ENCODE results near the gene TRHDE. TPM values are rescaled to one million over a fixed set of nuclear protein-coding genes. Genes with fewer than 3 reads are reported as not detected.

TRHDE gene, protein sequence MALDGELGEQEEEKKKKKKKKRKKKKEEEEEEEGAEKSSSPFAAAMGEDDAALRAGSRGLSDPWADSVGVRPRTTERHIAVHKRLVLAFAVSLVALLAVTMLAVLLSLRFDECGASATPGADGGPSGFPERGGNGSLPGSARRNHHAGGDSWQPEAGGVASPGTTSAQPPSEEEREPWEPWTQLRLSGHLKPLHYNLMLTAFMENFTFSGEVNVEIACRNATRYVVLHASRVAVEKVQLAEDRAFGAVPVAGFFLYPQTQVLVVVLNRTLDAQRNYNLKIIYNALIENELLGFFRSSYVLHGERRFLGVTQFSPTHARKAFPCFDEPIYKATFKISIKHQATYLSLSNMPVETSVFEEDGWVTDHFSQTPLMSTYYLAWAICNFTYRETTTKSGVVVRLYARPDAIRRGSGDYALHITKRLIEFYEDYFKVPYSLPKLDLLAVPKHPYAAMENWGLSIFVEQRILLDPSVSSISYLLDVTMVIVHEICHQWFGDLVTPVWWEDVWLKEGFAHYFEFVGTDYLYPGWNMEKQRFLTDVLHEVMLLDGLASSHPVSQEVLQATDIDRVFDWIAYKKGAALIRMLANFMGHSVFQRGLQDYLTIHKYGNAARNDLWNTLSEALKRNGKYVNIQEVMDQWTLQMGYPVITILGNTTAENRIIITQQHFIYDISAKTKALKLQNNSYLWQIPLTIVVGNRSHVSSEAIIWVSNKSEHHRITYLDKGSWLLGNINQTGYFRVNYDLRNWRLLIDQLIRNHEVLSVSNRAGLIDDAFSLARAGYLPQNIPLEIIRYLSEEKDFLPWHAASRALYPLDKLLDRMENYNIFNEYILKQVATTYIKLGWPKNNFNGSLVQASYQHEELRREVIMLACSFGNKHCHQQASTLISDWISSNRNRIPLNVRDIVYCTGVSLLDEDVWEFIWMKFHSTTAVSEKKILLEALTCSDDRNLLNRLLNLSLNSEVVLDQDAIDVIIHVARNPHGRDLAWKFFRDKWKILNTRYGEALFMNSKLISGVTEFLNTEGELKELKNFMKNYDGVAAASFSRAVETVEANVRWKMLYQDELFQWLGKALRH
- total RNA-seq (2014; rRNA removed; shearing (Covaris generic)): 0.05 and 0.12 TPM in 2 replicates

DNA sequence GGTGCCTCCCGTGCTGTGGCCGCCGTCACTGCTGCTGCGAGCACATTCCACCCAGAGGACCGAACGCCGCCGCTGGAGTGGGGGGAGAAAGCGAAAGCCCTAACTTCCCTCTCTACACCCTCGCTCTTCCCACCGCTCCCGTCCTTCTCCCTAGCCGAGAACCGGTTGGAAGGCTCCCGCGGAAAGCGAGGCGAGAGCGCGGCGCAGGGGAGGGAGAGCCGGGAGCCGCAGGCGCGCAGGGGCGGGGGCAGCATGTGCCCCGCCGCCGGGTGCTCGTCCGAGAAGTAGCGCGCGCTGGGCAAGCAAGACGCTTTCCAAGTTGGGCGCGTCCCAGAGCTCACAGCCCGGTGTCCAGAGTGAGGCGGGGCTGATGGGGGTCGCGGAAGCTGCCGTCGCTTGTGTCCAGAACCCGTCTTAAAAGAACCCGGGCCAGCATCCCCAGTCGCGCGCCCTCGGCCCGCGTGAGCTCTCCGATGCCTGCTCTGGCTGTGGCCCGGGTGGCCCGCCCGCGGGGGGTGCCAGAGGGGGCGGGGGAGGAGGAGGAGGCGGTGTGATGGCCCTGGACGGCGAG is at the start of gene TRHDE:
TRHDE (plus strand) TSS at position 280 of the 571 bp plus-strand sequence; CDS start at position 554, 274 bp downstream.
- no peak for DNase-seq (ENCODE audit: low spot score)

DNA sequence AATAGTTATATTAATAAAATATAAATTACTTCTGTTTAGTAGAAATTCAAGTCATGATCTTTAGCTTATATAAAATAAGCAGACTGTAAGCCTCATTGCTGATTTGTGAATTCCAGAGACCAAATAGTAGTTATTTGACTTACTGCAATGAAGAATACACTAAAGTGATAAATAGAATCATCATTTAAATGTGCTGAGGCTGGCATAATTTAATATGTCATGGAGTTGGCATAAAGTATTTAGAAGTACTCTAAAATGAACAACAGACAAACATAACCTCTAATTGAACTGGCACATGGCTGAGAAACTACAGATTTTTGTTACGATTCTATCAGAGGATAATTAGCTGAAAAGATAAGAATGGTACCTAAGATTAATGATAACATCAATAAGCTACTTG is 45.7 kb upstream of the TRHDE start:
- DNase-seq (ENCODE audit: low spot score): no peak

DNA sequence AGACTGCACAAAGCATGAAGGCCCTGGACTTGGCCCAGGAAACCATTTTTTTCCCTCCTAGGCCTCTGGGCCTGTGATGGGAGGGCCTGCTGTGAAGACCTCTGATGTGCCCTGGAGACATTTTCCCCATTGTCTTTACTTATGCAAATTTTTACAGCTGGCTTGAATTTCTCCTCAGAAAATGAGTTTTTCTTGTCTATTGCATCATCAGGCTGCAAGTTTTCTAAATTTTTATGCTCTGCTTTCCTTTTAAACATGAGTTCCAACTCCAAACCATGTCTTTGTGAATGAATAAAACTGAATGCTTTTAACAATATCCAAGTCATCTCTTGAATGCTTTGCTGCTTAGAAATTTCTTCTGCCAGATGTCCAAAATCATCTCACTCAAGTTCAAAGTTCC is 43.7 kb upstream of the TRHDE start:
- no peak for DNase-seq (ENCODE audit: low spot score)

DNA sequence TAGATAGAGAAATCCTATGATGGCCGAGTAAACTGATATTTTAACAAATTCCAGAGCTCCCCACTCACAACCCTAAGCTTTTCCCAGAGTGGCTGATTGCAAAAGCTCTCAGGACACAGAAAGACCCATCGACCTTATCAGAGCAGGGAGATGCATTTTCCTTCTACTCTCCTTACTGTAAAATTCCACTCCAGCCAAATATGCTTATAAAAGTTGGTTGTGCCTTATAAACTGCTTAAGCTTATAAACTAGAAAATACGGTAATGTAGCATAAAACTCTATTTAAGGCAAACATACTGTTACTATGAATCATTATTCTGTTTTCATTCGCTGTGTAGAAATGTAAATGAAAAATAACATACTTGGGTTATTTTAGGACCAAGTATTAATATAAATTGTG is 41.6 kb upstream of the TRHDE start:
- no peak for DNase-seq (ENCODE audit: low spot score)

DNA sequence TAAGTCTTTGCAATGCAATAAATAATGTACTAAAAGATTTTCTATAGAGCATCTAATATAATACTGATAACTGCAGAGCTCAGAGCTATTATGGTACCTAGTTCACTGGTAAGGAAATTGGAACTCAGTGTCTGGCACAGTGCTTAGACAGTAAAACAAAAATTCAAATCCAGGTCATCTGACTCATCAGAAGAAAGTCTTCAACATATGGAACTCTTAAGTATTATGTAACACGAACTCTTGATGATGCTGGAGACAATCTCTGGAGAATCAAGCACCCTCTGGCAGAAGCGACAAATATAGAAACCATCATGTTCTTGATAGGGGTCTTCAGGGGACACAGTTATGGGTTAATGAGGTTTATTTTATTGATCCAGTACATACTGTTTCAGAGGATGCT is 37.3 kb upstream of the TRHDE start:
- no peak for DNase-seq (ENCODE audit: low spot score)

DNA sequence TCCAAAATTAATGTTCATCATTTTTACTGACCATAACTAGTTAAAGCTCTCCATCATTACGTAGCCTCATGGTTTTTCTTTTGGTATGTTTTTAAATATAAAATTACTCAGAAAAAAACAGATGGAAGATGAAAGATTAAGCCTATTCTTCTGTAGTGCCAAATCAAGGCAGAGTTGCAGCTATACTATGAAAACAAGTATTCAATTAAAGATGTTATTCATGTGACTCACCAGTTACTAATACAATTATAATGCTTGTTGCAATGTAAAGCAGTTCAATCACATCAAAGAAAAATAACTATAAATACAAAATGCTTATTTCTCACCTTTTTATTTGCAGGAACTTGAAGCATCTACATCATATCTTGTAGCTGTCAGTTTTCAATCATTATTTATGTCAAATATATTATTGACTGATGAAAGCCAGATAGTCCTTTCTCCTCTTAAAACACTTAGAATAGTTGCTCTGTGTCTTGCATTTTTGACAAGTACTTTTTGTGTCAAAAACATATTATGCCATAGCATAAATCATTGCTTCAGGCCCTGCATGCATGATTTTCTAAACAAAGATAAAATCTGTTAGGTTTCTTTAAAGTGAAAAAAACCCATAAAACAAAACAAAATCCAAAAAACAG is 36.0 kb upstream of the TRHDE start:
- DNase-seq (ENCODE audit: low spot score): peak; percentile 2

DNA sequence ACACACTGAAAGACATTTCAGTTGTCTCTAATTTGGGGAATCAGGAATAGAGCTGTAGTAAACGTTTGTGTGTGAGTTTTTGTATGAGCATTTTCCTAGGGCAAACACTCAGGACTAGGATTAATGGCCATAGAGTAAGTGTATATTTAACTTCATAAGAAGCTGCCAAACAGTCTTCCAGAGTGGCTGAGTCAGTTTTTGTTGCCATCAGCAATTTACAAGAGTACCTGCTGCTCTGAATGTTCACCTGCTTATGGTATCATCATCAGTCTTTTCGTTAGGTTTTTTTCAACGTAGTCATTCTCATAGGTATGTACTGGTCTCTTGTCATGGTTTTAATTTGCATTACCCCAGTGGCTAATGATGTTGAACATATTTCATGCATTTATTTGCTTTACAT is 30.6 kb upstream of the TRHDE start:
- DNase-seq (ENCODE audit: low spot score): no peak

DNA sequence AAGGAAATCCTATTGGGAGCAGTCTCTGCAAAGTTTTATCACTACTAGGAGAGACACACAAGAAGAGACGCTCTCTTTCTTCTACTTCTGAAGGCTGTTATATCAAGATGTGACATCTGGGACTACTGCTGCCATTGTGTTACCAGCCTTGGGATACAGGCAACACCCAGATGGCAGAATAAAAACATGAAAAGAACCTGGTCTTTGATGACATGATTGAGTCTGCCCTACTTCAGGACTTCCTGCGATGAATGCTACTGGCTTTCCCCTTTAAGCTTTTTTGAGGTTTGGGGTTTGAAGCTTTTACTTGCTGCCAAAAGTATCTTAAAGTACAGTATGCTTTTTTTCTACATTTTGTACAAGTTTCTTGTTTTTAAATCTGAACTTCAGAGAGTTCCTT is 29.2 kb upstream of the TRHDE start:
- DNase-seq (ENCODE audit: low spot score): no peak

DNA sequence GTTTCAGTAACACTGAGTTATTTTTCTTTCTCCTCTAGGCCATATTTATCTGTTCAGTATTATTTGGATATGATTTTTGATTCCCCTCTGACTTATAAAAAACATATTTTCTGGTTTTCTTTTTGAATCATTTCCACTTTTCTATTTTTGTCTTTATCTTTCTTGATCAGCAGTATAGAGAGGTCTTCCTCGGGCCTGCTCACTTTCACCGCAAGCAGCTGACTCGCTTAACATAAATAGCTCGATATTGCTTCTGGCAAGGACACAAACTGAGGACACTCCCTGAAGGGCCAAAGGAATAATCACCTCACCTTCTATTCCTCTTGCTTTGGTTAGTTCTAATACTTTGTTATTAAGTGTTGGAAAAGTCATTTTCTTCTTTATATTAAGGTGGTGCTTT is 25.8 kb upstream of the TRHDE start:
- DNase-seq (ENCODE audit: low spot score): no peak

DNA sequence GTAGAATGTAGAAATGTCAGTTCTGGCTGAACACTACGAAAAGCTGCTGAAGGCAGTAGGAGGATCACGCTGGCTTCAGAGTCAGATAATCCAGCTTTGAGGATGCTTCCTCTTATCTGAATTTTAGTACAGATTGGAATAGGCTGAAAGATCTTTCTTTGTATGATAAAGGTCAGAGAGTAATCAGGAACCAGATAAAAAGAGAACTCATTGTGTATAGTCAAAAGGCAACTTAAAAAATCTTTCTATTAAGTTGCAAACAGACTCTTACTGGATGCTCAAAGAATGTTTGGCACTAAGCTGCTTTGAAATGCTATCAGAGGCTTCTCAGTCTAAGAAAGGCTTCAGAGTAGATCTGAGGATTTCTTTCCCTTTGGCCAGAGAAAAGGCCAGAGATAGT is 21.8 kb upstream of the TRHDE start:
- DNase-seq (ENCODE audit: low spot score): no peak

DNA sequence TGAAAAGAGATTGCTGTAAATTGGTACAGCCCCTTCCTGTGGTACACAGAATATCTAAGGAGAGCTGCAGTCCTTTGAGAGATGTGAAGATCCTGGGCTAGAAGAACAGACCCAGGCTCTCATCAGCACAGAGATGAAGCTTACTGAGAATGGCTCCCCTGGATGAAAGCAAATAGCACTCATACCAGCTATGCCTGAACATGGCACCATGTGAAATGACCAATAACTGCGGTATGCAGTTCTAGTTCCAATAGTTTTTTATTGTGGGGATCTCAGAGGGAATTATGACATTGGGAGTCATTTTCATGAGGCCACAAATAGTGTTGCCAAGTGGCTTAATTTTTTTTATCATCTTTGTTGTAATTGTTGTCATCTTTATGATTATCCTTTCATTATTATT is 15.4 kb upstream of the TRHDE start:
- peak; percentile 2 for DNase-seq (ENCODE audit: low spot score)

DNA sequence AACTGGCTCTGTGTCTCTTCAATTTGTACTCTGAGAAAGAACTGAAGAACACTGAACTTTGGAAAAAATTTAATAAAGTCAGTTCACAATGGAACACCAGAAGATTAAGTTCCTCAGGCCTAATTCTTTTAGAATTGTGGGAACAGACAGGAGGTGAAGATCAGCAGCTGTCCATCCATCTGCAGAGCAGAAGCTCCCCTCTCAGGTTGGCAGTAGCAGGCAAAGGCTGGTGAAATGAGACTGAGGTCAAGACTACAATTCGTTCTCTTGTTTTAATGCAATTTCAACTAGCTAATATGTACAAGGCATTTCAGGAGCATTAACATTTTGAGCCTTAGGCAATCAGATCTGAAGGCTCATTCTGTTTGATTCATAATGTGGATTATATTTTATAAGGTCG is 10.3 kb upstream of the TRHDE start:
- DNase-seq (ENCODE audit: low spot score): no peak

DNA sequence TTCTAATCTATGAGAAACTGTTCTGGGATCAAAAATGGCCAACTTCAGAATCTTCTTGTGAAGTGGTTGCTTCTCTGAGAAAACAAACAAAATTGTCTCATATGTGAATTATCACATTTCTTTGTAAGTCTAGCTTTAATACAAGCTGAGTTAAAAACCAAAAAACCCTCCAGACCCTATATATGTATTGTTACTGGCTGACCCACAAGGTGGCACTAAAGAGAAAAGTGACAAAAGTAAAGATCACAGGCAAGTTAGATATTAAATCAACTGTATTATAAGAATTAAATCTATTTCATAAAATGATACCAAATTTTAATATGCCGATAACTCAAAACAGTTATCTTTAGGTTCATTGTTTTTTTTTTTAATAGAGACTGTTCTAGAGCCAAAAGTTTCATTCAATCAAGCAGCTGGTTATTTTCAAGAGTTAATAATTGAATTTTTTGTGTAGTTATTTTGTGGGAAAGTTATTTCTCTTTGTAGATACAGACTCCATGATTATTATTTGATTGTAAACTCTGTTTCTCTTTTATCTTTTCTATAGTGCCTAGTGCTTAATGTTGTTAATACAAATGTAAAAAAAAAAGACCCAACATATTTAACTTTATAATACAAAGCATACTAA is 7.5 kb upstream of the TRHDE start:
- peak; percentile 18 for DNase-seq (ENCODE audit: low spot score)

DNA sequence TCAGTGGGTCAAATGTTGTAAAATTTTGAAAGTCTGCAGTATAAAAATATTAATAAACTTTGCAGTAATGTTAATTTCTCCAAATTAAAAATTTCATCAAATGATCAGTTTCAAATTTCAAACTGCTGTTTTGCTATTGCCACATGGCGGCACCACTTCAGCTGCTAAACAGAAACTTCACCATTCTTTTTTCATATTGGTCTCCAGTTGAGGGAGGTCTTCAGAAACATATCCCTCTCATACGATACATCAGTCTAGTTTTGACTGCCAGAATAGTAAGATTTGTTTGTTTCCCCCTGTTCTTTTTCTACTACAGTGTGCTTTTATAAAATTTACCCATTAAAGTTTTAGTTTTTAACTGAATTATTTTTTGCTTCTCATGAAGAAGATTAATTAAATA is 4.2 kb upstream of the TRHDE start:
- no peak for DNase-seq (ENCODE audit: low spot score)

DNA sequence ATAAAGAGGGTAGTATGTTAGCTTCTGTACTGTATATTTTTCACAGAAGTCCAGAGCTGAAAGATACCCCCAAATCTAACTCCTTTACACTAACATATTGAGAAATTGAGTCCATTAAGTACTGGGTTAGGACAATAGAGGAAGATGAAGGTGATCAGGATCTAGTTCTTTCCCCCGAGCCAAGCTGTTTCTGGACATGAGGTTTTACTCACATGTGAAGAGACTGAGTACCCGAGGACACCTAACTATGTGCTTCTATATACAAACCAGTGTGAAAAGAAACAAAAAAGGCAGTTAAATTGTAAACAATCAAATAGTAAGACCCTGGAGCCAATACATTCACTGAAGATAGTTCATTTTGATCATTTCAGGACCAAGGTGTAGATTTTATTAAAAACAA is 3.8 kb upstream of the TRHDE start:
- DNase-seq (ENCODE audit: low spot score): no peak

DNA sequence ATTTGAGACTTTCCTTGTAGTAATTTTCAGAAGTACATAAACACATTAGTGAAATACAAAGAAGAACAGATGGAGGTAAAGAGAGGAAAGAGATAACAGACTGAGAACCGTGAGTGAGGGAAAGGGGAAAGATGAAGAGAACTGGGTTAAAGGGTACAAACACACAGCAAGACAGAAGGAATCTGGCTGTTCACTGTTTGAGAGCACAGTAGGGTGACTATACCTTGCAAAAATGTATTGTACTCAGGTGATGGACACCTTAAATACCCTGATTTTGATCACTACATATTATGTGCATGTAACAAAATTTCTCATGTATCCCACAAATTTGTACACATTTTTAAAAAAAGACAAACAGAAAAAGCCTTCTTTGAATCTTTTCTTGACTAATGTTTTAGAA is 2.7 kb upstream of the TRHDE start:
- DNase-seq (ENCODE audit: low spot score): no peak

DNA sequence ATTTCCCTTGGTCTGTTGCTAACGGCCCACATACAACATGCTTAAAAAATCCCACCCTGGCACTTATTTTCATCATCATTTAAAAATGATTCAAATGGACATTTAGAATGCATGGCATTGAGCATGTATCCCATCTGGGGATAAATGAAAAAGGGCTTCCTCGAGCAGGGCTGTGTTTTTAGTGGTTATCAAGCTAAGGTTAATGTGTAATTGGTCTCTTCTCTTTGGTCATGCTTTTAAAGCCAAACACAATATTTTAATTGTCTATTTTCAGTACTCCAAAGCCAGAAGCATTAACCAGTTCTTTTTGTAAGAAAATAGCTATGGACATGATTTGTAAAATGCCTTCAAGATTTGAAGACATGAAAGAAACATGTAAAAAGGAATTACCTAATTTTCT is 1.9 kb upstream of the TRHDE start:
- DNase-seq (ENCODE audit: low spot score): no peak

DNA sequence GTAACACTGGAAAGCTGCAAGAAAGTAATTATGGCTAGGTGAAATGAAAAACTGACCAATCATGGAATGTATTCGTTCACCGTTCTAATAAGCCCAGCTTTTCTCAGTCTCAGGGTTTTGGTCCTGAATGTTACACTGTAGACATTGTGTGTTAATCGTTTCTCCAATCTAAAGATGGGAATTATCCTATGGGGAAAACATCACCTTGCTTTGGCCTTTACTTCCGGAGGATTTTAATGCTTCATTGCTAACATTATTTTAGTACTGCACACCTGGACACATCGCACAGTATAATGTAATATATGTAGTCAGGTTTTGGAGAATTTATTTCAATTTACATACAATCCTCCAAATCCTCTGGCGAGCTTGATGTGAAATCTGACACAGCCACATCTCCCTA is 1.2 kb upstream of the TRHDE start:
- no peak for DNase-seq (ENCODE audit: low spot score)

DNA sequence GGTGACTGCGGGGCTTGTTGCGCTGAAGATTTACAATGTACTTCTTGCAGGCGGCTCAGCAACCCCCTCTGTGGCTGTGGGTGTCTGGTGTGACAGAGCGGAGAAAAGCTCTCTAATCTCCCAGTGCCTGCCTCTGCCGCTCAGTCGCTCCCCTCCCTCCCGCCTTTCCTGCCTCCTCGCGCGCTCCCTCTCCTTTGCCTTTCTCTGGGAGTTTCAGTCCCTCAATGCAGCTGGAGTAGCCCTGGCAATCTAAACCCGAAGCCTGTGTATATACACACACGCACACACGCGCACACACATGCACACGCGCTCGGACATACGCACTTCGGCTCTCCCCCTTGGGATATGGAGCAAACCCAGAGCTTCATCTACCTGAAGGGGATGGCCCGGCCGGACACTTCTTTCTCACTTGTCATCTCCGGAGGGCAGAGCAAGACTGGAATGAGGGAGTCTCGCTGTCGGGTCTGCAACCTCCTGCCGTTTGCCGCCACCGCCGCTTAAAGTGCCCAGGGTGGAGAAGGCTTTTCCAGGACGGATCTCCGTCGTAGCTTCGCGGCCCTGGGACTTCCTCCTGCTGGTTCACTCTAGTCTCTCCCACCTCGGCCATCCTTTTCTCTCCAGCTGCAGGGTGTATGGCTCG is 599 bp upstream of the TRHDE start:
- no peak for DNase-seq (ENCODE audit: low spot score)

DNA sequence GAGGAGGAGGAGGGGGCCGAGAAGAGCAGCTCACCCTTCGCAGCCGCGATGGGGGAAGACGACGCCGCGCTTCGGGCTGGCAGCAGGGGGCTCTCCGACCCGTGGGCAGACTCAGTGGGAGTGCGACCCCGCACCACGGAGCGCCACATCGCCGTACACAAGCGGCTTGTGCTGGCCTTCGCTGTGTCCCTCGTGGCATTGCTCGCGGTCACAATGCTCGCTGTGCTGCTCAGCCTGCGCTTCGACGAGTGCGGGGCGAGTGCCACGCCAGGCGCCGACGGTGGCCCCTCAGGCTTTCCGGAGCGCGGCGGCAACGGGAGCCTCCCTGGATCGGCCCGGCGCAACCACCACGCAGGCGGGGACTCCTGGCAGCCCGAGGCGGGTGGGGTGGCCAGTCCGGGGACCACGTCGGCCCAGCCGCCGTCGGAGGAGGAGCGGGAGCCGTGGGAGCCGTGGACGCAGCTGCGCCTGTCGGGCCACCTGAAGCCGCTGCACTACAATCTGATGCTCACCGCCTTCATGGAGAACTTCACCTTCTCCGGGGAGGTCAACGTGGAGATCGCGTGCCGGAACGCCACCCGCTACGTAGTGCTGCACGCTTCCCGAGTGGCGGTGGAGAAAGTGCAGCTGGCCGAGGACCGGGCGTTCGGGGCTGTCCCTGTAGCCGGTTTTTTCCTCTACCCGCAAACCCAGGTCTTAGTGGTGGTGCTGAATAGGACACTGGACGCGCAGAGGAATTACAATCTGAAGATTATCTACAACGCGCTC is 745 bp downstream of the TRHDE start:
- DNase-seq (ENCODE audit: low spot score): no peak
